Amniotic stem cell (primary cell): Measurements from ENCODE around the gene GPR85.
"Not testable (repeated sequence)": the region's sequence is repeated elsewhere in the genome, so short reads cannot be mapped to it uniquely, and the experiment has no call there.

Experiments used
- DNase-seq: peaks from one replicate; lab custom pipeline; 2025; lab: John Stamatoyannopoulos, UW

GPR85 gene

DNA sequence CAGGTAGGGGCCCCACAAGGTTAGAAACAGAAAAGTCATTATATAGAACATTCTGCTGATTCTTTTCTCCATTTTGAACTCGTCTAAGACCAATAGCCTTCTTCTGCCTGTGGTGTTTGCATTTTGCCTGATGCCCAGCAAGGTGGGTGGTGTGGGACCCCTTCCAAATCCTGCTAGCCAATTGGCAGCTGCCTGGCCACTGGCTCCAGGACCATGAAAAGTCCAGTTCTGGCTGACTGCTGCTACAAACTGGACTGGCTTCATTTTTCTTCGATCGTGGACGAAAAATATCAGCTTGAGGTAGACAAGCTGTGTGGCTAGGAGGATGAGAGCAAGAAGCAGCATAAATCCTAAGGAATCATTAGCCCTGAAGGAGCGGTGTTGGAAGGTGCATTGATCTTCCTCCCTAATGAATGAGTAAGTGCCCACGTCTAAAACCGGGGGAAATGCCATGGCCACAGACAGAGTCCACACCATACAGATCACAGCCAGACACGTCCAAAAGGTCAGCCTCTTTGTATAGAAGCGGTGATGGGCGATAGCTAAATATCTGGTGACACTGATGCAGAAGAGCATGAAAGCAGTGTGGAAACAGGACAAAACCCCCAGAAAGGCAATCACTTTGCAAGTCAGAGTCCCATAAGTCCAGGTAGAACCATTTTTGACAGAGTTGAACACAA is 2.7 kb downstream of the GPR85 start:
- DNase-seq = no peak

DNA sequence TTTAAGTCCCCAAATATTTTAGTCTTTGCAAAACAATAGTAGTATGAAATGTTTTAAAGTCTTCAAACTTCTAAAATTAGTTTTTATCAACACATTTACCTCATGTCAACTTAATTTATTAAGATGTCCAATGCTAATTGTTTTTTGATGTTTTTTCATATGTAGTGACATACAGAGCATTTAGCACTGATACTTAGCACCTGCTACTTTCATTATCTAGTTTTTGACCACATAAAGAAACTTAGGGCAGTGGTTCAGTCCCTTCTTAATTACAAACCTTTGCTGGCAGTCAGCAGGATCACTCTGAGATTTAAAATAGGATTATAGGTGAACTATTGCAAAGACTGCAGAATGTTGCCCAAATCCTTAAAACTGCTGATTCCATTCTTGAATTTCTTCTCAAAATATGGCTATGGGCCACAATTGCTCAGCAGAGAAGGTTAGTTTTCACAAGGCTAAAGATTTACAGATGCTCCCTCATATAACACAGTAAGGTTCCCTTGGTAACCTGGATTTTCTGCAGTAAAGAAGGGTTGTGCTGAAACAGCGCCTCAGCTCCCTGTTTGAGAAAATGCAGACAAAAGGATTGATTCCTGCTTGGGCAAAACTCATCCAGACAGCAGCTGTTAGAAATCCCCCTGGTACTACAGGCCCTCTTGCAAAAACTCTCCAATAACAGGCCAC is 3.4 kb downstream of the GPR85 start:
- DNase-seq = no peak

GRCh38 chr7:113078331-113078730 is 8.3 kb downstream of the GPR85 start:
- no peak for DNase-seq

GRCh38 chr7:113076703-113077102 is 9.9 kb downstream of the GPR85 start:
- no peak for DNase-seq

GRCh38 chr7:113071465-113071864 is 15.2 kb downstream of the GPR85 start:
- no peak for DNase-seq

DNA sequence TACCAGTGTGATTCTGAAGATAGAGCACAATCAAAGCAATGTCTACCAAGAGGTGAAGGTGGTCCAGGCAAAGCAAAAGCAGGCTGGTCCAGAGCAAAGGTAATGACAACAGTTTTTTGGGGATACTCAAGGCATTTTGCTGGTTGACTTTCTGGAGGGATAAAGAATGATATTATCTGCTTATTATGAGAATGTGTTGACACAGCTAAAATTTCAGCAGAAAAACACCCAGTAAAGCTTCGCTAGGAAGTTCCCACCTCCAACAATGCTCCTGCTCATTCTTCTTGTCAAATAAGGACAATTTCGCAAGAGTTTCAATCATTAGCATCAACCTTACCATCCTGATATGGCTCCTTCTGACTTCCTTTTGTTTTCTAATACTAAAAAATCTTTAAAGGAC is 24.1 kb downstream of the GPR85 start:
- DNase-seq = no peak

DNA sequence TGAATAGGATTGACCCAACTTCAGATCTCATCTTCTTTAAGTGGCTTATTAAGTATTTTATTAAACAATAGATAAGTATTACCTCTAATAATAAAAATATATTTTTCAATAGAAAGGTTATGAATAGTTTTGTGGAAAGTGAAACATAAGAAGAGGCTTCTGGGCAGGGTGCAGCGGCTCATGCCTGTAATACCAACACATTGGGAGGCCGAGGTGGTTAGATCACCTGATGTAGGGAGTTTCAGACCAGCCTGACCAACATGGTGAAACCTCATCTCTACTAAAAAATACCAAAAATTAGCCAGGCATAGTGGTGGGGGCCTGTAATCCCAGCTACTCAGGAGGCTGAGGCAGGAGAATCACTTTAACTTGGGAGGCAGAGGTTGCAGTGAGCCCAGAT is 26.5 kb downstream of the GPR85 start:
- DNase-seq = no peak

DNA sequence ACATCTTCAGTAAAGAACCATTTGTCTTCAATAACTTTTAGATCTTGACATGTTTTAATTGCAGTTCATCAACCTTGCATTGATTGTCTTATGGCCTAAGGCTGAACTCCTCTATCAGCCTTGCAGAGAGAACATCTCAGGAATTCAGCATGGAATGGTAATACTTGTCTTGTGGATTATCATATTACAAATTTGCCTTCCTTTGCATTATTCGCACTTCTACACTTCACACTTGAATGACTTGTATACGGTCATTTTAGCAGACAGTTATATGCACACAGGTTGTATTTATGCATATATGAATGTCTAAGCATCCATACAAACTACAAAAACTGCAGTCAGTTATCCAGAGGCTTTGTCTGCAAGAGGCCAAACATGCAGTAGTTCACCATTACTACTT is 31.7 kb downstream of the GPR85 start:
- no peak for DNase-seq

DNA sequence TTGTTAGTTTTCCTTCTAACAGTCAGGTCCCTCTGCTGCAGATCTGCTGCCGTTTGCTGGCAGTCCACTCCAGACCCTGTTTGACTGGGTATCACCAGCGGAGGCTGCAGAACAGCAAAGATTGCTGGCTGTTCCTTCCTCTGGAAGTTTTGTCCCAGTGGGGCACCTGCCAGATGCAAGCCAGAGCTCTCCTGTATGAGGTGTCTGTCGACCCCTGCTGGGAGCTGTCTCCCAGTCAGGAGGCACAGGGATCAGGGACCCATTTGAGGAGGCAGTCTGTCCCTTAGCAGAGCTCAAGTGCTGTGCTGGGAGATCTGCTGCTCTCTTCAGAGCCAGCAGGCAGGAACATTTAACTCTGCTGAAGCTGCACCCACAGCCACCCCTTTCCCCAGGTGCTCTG is 32.4 kb downstream of the GPR85 start:
- not testable (repeated sequence) for DNase-seq

GRCh38 chr7:113049221-113049620 is 37.4 kb downstream of the GPR85 start:
- DNase-seq = not testable (repeated sequence)

DNA sequence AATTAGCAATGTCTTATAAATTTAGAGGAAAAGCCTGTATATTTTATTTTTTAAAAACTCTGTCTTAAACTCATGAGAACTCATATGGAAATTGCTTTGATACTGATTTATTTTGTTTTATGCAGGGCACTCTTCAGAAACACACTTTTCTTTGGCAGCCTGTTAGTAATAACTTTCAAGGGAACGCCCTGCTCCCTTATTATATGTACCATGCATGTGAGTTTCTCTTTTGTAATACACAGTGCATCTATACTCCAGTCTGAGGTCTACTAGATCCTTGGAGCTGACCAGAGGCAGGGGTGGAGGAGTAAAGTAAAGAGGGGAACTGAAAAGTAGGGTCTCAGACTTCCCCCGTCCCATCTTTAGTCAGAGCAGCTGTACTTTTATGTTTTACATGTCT is 40.2 kb downstream of the GPR85 start:
- DNase-seq = no peak

DNA sequence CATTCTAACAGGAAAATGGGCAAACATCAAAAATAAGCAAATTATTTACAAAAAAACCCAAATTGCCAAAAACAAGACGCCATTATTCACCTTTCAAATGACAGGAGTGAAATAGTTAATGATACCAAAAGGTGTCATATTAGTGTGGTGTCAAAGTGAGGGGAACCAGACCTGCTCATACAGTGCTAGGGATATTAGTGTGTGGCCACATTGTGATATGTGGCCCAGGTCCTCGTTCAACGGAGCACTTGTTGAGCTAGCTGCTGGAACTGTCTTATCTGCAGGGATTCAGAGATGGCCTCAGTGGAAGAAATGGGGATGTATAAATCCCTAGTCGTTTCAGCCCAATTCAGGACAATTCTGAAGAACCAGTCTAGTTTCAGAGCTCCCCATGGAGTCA is 41.2 kb downstream of the GPR85 start:
- DNase-seq = no peak

GRCh38 chr7:113044394-113044793 is 42.2 kb downstream of the GPR85 start:
- no peak for DNase-seq

GRCh38 chr7:113040849-113041248 is 45.8 kb downstream of the GPR85 start:
- DNase-seq = no peak

DNA sequence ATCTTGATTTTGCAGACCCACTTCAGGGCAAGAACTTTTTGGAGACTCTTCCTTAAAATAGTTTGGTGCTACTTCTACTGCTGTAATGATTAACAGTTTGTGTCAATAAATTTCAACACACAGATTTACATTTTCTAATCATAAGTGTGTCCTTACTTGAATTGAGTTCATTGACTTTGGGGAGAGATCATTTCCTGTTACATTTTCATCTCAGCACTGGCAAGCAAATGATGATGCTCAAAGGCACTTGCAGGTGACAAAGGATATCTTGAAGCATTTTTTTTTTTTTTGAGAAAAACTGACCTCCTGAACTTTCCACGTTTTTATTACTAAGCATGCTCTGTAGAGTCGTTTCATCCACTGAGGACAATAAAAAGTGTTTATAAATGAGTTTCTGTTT is 52.7 kb downstream of the GPR85 start:
- DNase-seq = no peak
